Psoas muscle (tissue), 8 donors: Measurements from ENCODE around the gene TPP1. TPM values are rescaled to one million over a fixed set of nuclear protein-coding genes. Genes with fewer than 3 reads are reported as not detected.

Source experiments
- ATAC-seq, 4 donors: fragments of 200-7000 bp; cut with Tn5 transposase; one replicate each; pipeline ENCODE4 v1.9.1; 2020; ENCODE audit warnings: moderate library complexity in 3 of 4, mild to moderate bottlenecking in 2 of 4
- DNase-seq, 2 donors: peaks; one replicate each; pipeline ENCODE4 v3.0.0-alpha.2; 2020
- H3K27ac ChIP-seq: fragments of 200-600 bp; one replicate; pipeline ENCODE4 v1.8.0; 2022
- H3K27me3 ChIP-seq, 3 donors: fragments of 200-600 bp in 1 of 3; one replicate each; pipeline versions ENCODE4 v1.6.1 to v1.8.0; 2013 to 2022; ENCODE audit warnings: low read length in 2 of 3, mild to moderate bottlenecking in 2 of 3, moderate library complexity in 1 of 3; ENCODE audit not compliant: insufficient read depth in 3 of 3
- H3K36me3 ChIP-seq, 2 donors: fragments of 200-600 bp in 1 of 2; one replicate each; pipeline versions ENCODE4 v1.6.1 to v1.8.0; 2013 to 2022; ENCODE audit warnings: low read depth in 1 of 2, mild to moderate bottlenecking in 1 of 2, moderate library complexity in 1 of 2; ENCODE audit not compliant: insufficient read depth in 1 of 2
- H3K4me1 ChIP-seq: fragments of 200-600 bp; one replicate; pipeline ENCODE4 v1.8.0; 2022
- H3K4me3 ChIP-seq: fragments of 200-600 bp; one replicate; pipeline ENCODE4 v1.8.0; 2022; ENCODE audit warnings: mild to moderate bottlenecking
- H3K9me3 ChIP-seq: fragments of 200-600 bp; one replicate; pipeline ENCODE4 v1.8.0; 2022
- CTCF ChIP-seq: fragments of 200-600 bp; IDR thresholded peaks from one replicate; pipeline ENCODE4 v1.8.0; 2022; ENCODE audit warnings: antibody characterized with exemption
- WGBS, 3 donors: extraction: QIAGEN DNeasy Blood & Tissue Kit; methylation state at CpG; one replicate each; pipeline versions ENCODE4 v1.1.6 to v1.1.7; 2013; 5-methylcytosine and 5-hydroxymethylcytosine counted together
- intact Hi-C, 2 donors: fragments of 100-400 bp; cut with DNase I; formaldehyde crosslinking; loops; one replicate each; pipeline versions ENCODE4 v1.11.0 to v1.14.2; 2022
- long read RNA-seq, 2 donors: library from polyadenylated mRNA; unstranded; transcript quantifications; one replicate each; pipeline ENCODE4 v2.0.0, GENCODE V29; 2021
- polyA plus RNA-seq, 3 donors: library from polyadenylated mRNA; stranded (reverse); fragments of 200-250 nt; gene quantifications; one replicate each; pipeline ENCODE4 v1.2.3, GENCODE V29; 2013
- total RNA-seq, 4 donors: library from RNA; stranded (reverse); fragmentation: NEBNext Ultra II Directional in 2 of 4; extraction: Animal tissue kit (Norgen Biotek cat#: 25700) in 2 of 4; gene quantifications; one replicate each; pipeline versions ENCODE4 v1.2.1 to v1.2.4, GENCODE V29; 2021 to 2023
- donor health status: healthy with polysubstance abuse.
- donor health status: DM: no; HTN: no; CAD: no; lungs with moderate emphysema.
- donor health status: Bipolar disorder and iron deficiency.
- donor health status: healthy.
- donor health status: DM: yes; HTN: yes; CAD: no.
- donor health status: DM: no; HTN: no; CAD: no.
- donor health status: DM: no; HTN: no; CAD: no.
- donor health status: DM: yes; HTN: yes; CAD: no.

Gene TPP1
- 10 to 100 TPM; 28.0 to 50.2 (median 35.8) TPM for total RNA-seq
- polyA plus RNA-seq: 10 to 100 TPM; 11.8 to 30.0 (median 21.6) TPM
- long read RNA-seq, donor 1, partial matches to known transcripts: 1 of 4 reads
- long read RNA-seq, donor 1, other reads (novel, unspliced or antisense): 0 of 4 reads
- long read RNA-seq, donor 2, partial matches to known transcripts: 11 of 14 reads
- long read RNA-seq, donor 2, other reads (novel, unspliced or antisense): 0 of 14 reads

GRCh38 chr11:6619004-6619745 lies at the start of gene TPP1:
TPP1 (minus strand) TSS chr11:6619422; CDS start chr11:6619400, 22 bp downstream.
- TF ChIP-seq CTCF: no peak
- intact Hi-C loops: loop anchor here (2.0 to 10.0 kb wide), 4 partner anchors 63 to 384 kb away; partner anchors contain the start of genes MRPL17 (in 2 of the 2), CNGA4 (in 1 of the 2) and FHIP1B (in 1 of the 2)

GRCh38 chr11:6667733-6668374 lies 48.6 kb upstream of the TPP1 start:
- Histone ChIP-seq H3K9me3 (no peaks in the 10 kb centered on the region), H3K4me1 (no peaks in the 10 kb centered on the region), H3K36me3 (no peaks in the 10 kb centered on the region), H3K27me3 (no peaks in the 10 kb centered on the region), H3K4me3 (no peak overlapping the region), H3K27ac (no peak overlapping the region)
- peak; percentile 41 for TF ChIP-seq CTCF
- intact Hi-C loops: no loop called here
- ATAC-seq (no peak), DNase-seq (no peak)
- WGBS, 3 donors: 74 to 77% (median 76%) methylated on average over 3 of the region's 3 CpGs

More at GRCh38 chr11:6619004-6619745, at the start of gene TPP1:
- Histone ChIP-seq H3K27me3 (no peaks in the 10 kb centered on the region), H3K4me3 (peak within 1 kb of the TSS; percentile 80), H3K27ac (peak within 1 kb of the TSS; percentile 89), H3K9me3 (no peaks in the 10 kb centered on the region), H3K36me3 (peaks cover 0 to 31% of the 10 kb centered on the region in 2 donors), H3K4me1 (peaks cover 21% of the 10 kb centered on the region)
- WGBS, 3 donors: 1 to 2% (median 1%) methylated on average over 13 to 16 of the region's 16 CpGs
- peak; percentile 97 to 99 (median 98) for ATAC-seq
- DNase-seq: peak; percentile 87 to 92

- Histone ChIP-seq H3K27me3 (no peaks in the 10 kb centered on the region), H3K27ac (no peak overlapping the region), H3K9me3 (no peaks in the 10 kb centered on the region), H3K36me3 (no peaks in the 10 kb centered on the region), H3K4me3 (no peak overlapping the region), H3K4me1 (no peaks in the 10 kb centered on the region)
- no peak for ATAC-seq
- intact Hi-C loops: no loop called here
- no peak for DNase-seq
- 93 to 97% (median 96%) methylated on average over 4 of the region's 4 CpGs for WGBS, 3 donors
- TF ChIP-seq CTCF: no peak
These were observed 47.3 kb upstream of the TPP1 start for GRCh38 chr11:6666302-6667183.

GRCh38 chr11:6664551-6664950 lies 45.3 kb upstream of the TPP1 start:
- TF ChIP-seq CTCF: no peak
- 0 to 50% (median 0%) methylated on average over 1 of the region's 1 CpG for WGBS, 3 donors
- Histone ChIP-seq H3K27me3 (no peaks in the 10 kb centered on the region), H3K36me3 (no peaks in the 10 kb centered on the region), H3K9me3 (no peaks in the 10 kb centered on the region), H3K27ac (no peak overlapping the region), H3K4me3 (no peak overlapping the region), H3K4me1 (no peaks in the 10 kb centered on the region)
- no peak for DNase-seq
- intact Hi-C loops: no loop called here
- ATAC-seq: no peak
